DOHH2 (cell line): ENCODE data around the gene KCNJ6.

Source experiments
- EZH2phosphoT487 ChIP-seq: fragments of 200-600 bp; sonication (generic); IDR thresholded peaks from 2 replicates; pipeline ENCODE4 v1.6.1; 2017; ENCODE audit warnings: borderline replicate concordance, mild to moderate bottlenecking, antibody characterized with exemption, low read length, moderate library complexity, mixed read lengths
- TF ChIP-seq, protein P1 (sequence below): fragments of 200-600 bp; sonication (generic); IDR thresholded peaks from one replicate; pipeline ENCODE4 v1.5.1; 2014; ENCODE audit warnings: antibody characterized with exemption, mild to moderate bottlenecking, low read depth, low read length; ENCODE audit not compliant: poor library complexity, severe bottlenecking

DNA sequence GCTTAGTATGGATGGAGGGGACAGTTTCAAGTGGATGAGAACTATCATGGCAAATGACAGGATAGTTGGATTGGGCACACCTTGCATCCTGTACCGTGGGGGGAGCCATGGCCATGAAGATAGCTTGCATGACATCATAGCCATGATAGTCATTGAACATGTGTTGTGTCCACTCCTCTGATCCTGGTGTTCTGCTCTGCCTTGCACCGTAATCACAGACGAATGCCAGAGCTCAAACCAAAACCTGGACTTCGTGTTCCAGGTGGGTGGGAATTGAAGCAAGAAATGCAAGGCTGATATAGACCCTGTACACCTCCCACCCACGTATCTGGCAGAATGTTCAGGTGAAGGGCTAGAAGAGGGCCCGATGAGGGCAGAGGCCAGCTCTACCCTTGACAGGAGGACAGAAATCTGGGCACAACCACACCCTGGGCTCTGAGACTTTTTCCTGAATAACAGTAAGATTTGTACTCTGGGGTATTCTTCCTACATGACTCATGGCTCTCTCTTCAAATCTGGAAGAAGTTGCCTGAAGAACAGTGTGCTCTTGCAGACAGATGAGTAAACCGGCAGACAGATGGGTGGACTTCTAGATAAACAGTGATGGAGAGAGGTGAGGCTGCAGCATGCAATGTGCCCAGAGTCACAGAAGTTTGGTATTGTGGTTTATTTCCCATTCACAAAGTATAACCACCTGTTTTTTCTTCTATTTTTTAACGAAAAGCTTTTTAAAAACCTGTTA lies 45.0 kb downstream of the KCNJ6 start:
- TF ChIP-seq, protein P1, sequence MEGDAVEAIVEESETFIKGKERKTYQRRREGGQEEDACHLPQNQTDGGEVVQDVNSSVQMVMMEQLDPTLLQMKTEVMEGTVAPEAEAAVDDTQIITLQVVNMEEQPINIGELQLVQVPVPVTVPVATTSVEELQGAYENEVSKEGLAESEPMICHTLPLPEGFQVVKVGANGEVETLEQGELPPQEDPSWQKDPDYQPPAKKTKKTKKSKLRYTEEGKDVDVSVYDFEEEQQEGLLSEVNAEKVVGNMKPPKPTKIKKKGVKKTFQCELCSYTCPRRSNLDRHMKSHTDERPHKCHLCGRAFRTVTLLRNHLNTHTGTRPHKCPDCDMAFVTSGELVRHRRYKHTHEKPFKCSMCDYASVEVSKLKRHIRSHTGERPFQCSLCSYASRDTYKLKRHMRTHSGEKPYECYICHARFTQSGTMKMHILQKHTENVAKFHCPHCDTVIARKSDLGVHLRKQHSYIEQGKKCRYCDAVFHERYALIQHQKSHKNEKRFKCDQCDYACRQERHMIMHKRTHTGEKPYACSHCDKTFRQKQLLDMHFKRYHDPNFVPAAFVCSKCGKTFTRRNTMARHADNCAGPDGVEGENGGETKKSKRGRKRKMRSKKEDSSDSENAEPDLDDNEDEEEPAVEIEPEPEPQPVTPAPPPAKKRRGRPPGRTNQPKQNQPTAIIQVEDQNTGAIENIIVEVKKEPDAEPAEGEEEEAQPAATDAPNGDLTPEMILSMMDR, result no peak
- TF ChIP-seq EZH2phosphoT487, result no peak
